Omental fat pad (tissue), 4 donors: ENCODE results near the gene MTARC2. TPM values are rescaled to one million over a fixed set of nuclear protein-coding genes. Genes with fewer than 3 reads are reported as not detected.

Source experiments
- ATAC-seq: fragments of 150-250 bp; one replicate; pipeline ENCODE4 v1.9.1; 2016; ENCODE audit warnings: mild to moderate bottlenecking, moderate library complexity; ENCODE audit not compliant: low FRiP score
- DNase-seq: peaks from one replicate; pipeline ENCODE4 v3.0.0-alpha.2; 2019; ENCODE audit warnings: low spot score
- CTCF ChIP-seq, 3 donors: fragments of 450-650 bp; IDR thresholded peaks; one replicate each; pipeline ENCODE4 v1.5.1; 2016 to 2017; ENCODE audit warnings: antibody characterized with exemption in 3 of 3, mild to moderate bottlenecking in 3 of 3, moderate library complexity in 2 of 3
- total RNA-seq, 4 donors: library from RNA; depleted of rRNA; stranded (reverse); fragments of >200 nt; gene quantifications; one replicate each; pipeline ENCODE4 v1.1.0, GENCODE V29; 2016

Gene MTARC2
- total RNA-seq, 4 donors from 2014 or later, result 15.7 to 31.6 (median 26.7) TPM

GRCh38 chr1:220755309-220755708 lies 7.2 kb downstream of the MTARC2 start:
- no peak for TF ChIP-seq CTCF (IDR thresholded peaks at IDR 0.05)
- ATAC-seq (no peak), DNase-seq (no peak)

- ATAC-seq (no peak), DNase-seq (no peak)
These were observed 9.3 kb downstream of the MTARC2 start for GRCh38 chr1:220757441-220757840.

GRCh38 chr1:220759147-220759546 lies 11.0 kb downstream of the MTARC2 start:
- DNase-seq (no peak), ATAC-seq (no peak)

More at GRCh38 chr1:220757441-220757840, 9.3 kb downstream of the MTARC2 start:
- no peak for TF ChIP-seq CTCF (IDR thresholded peaks at IDR 0.05)

GRCh38 chr1:220761688-220762427 lies 13.7 kb downstream of the MTARC2 start:
- ATAC-seq, result no peak
- no peak for TF ChIP-seq CTCF (IDR thresholded peaks at IDR 0.05)
- no peak for DNase-seq

More at GRCh38 chr1:220759147-220759546, 11.0 kb downstream of the MTARC2 start:
- no peak for TF ChIP-seq CTCF (IDR thresholded peaks at IDR 0.05)

GRCh38 chr1:220764757-220765156 lies 16.6 kb downstream of the MTARC2 start:
- DNase-seq, result no peak
- no peak for TF ChIP-seq CTCF (IDR thresholded peaks at IDR 0.05)
- no peak for ATAC-seq

- ATAC-seq, result peak; percentile 63
- no peak for DNase-seq
- TF ChIP-seq CTCF (IDR thresholded peaks at IDR 0.05), result no peak
These were observed 19.4 kb downstream of the MTARC2 start for GRCh38 chr1:220767312-220768125.
